Measurements from ENCODE around the gene CHI3L1.

Gene CHI3L1

DNA sequence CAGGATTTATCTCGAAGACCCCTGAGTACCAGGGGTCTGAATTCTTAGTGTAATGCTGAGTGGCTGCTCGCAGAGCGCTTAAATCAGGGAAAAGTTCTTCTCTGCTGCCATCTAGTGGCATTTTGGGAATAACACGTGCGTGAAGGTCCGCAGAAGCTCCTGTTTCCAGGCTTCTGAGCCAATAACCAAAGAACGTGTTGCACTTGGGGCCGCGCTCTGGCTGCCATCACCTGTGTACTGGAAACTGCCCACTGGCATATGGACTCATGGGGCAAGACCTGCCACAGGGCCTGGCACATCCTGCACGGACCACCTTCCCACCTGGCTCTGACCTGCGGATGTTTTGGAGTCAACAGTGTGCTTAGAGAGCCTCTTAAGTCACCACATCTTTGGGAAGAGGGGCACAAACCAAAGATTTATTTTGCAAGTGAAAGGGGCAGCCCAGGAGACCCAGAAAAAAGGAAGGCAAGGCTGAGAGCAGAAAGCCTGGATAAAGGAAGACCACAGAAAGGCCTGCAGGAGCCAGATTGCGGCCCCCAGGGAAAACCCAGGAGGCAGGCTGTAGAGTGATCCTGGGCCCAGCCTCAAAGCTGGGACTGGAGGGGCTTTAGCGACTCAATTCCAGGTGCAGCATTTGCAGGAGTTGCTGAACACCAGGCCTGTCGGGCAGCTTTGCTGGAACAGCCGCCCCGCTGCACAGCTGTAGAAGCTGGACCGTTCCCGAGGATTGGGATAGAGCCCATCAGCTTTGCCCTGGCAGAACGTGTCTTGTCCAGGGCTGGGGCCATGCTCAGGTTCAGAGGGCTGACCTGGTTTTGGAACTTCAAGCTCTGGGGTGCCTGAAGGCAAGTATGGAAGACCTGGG, 30.0 kb upstream of the CHI3L1 start:
- Histone ChIP-seq H3K36me3 (ENCODE audit: low read length) (no peaks in the 10 kb centered on the region), H3K4me3 (ENCODE audit: insufficient read depth, low read length, poor library complexity, severe bottlenecking) (no peak overlapping the region), H3K79me2 (ENCODE audit: insufficient read depth, low read length) (no peaks in the 10 kb centered on the region), H3K9me2 (replicated peaks; ENCODE audit: insufficient read depth, low read length) (no peaks in the 10 kb centered on the region), H2AFZ (ENCODE audit: low read depth, low read length, severe bottlenecking) (no peak overlapping the region), H3F3A (ENCODE audit: insufficient read depth) (no peaks in the 10 kb centered on the region), H4K20me1 (ENCODE audit: low read depth, low read length) (no peaks in the 10 kb centered on the region), H3K27ac (ENCODE audit: low read depth, low read length) (no peak overlapping the region), H3K27me3 (ENCODE audit: low read length) (no peaks in the 10 kb centered on the region), H3K9ac (ENCODE audit: low read length) (no peak overlapping the region), H3K9me3 (ENCODE audit: insufficient read depth, low read length) (no peaks in the 10 kb centered on the region), H3K4me2 (ENCODE audit: low read depth, low read length, poor library complexity, severe bottlenecking) (no peak overlapping the region)
- TF ChIP-seq, protein P1, sequence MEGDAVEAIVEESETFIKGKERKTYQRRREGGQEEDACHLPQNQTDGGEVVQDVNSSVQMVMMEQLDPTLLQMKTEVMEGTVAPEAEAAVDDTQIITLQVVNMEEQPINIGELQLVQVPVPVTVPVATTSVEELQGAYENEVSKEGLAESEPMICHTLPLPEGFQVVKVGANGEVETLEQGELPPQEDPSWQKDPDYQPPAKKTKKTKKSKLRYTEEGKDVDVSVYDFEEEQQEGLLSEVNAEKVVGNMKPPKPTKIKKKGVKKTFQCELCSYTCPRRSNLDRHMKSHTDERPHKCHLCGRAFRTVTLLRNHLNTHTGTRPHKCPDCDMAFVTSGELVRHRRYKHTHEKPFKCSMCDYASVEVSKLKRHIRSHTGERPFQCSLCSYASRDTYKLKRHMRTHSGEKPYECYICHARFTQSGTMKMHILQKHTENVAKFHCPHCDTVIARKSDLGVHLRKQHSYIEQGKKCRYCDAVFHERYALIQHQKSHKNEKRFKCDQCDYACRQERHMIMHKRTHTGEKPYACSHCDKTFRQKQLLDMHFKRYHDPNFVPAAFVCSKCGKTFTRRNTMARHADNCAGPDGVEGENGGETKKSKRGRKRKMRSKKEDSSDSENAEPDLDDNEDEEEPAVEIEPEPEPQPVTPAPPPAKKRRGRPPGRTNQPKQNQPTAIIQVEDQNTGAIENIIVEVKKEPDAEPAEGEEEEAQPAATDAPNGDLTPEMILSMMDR (IDR thresholded peaks at IDR 0.05; ENCODE audit: insufficient read depth, low read length, poor library complexity, severe bottlenecking) = peak; percentile 64
- TF ChIP-seq EZH2phosphoT487 (conservative IDR thresholded peaks at IDR 0.05; ENCODE audit: low read length) = no peak

DNA sequence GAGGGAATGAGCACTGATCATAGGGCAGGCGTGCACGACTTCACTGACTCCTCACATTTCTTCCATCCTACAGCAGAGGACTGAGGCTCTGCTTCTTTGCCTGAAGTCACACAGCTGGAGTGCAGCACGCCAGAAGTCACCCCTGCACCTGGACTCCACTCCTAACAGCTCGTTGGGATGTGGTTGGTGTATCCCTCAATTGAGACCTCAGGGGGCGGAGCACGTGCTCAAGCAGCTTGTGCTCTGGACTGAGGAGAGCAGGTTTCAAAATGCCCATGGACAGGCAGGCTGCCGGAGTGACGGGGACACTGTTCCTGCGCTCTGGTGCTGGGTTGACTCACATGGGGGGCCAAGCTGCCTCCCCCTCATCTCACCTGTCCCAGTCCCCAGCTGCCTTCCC, 29.1 kb upstream of the CHI3L1 start:
- H3K9ac ChIP-seq (ENCODE audit: low read length) = no peak overlapping the region
- no peak overlapping the region for H2AFZ ChIP-seq (ENCODE audit: low read depth, low read length, severe bottlenecking)
- H3K9me2 ChIP-seq (replicated peaks; ENCODE audit: insufficient read depth, low read length) = no peaks in the 10 kb centered on the region
- no peak overlapping the region for H3K27ac ChIP-seq (ENCODE audit: low read depth, low read length)
- no peaks in the 10 kb centered on the region for H3K27me3 ChIP-seq (ENCODE audit: low read length)
- no peak overlapping the region for H3K4me2 ChIP-seq (ENCODE audit: low read depth, low read length, poor library complexity, severe bottlenecking)
- no peaks in the 10 kb centered on the region for H4K20me1 ChIP-seq (ENCODE audit: low read depth, low read length)
- H3F3A ChIP-seq (ENCODE audit: insufficient read depth) = no peaks in the 10 kb centered on the region
- H3K4me3 ChIP-seq (ENCODE audit: insufficient read depth, low read length, poor library complexity, severe bottlenecking) = no peak overlapping the region
- no peaks in the 10 kb centered on the region for H3K9me3 ChIP-seq (ENCODE audit: insufficient read depth, low read length)
- H3K36me3 ChIP-seq (ENCODE audit: low read length) = no peaks in the 10 kb centered on the region
- TF ChIP-seq, protein P1 (IDR thresholded peaks at IDR 0.05; ENCODE audit: insufficient read depth, low read length, poor library complexity, severe bottlenecking) = no peak
- TF ChIP-seq EZH2phosphoT487 (conservative IDR thresholded peaks at IDR 0.05; ENCODE audit: low read length) = no peak
- H3K79me2 ChIP-seq (ENCODE audit: insufficient read depth, low read length) = no peaks in the 10 kb centered on the region

DNA sequence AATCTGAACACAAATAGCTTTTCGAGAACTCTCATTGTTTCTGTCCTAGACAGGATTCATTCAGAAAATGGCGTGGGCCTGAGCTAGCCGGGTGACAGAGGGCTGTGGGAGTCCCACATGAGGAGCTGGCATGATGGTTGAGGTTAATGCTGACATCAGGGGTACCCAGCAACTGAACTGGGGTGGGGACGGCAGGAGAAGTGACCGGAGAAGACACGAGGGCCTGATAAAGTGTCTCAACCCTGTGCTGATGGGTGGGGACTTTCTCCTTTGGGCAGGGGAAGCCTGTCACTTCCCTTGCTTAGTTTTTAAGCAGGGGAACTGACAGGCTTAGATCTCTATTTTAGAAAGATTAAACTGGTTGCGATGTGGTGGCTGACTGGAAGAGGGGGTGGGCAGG, 28.4 kb upstream of the CHI3L1 start:
- Histone ChIP-seq H3K27ac (ENCODE audit: low read depth, low read length) (no peak overlapping the region), H4K20me1 (ENCODE audit: low read depth, low read length) (no peaks in the 10 kb centered on the region), H3K9ac (ENCODE audit: low read length) (no peak overlapping the region), H3K9me3 (ENCODE audit: insufficient read depth, low read length) (no peaks in the 10 kb centered on the region), H3K36me3 (ENCODE audit: low read length) (no peaks in the 10 kb centered on the region), H3K79me2 (ENCODE audit: insufficient read depth, low read length) (no peaks in the 10 kb centered on the region), H3K4me2 (ENCODE audit: low read depth, low read length, poor library complexity, severe bottlenecking) (no peak overlapping the region), H3F3A (ENCODE audit: insufficient read depth) (no peaks in the 10 kb centered on the region), H2AFZ (ENCODE audit: low read depth, low read length, severe bottlenecking) (no peak overlapping the region), H3K27me3 (ENCODE audit: low read length) (no peaks in the 10 kb centered on the region), H3K9me2 (replicated peaks; ENCODE audit: insufficient read depth, low read length) (no peaks in the 10 kb centered on the region), H3K4me3 (ENCODE audit: insufficient read depth, low read length, poor library complexity, severe bottlenecking) (no peak overlapping the region)
- TF ChIP-seq, protein P1 (IDR thresholded peaks at IDR 0.05; ENCODE audit: insufficient read depth, low read length, poor library complexity, severe bottlenecking) = no peak
- TF ChIP-seq EZH2phosphoT487 (conservative IDR thresholded peaks at IDR 0.05; ENCODE audit: low read length) = no peak

Measured in SU-DHL-6 (cell line).